ENCODE measurements around the gene VAMP3. TPM values are rescaled to one million over a fixed set of nuclear protein-coding genes. Genes with fewer than 3 reads are reported as not detected.

Gene VAMP3
- 61.3 TPM for polyA plus RNA-seq (2013, experiment 1 of 4)
- 63.7 TPM for polyA plus RNA-seq (2013, experiment 2 of 4)
- polyA plus RNA-seq (2013, experiment 3 of 4): 57.1 TPM
- polyA plus RNA-seq (2013, experiment 4 of 4): 62.7 TPM

GRCh38 chr1:7770997-7771822 lies at the start of gene VAMP3:
TSS of gene VAMP3 (plus strand) at chr1:7771296. CDS start at chr1:7771384, 88 bp downstream.
- Histone ChIP-seq H3K4me1 (ENCODE audit: control insufficient read depth, insufficient read depth, low read length) (peaks cover 10% of the 10 kb centered on the region), H3K27me3 (ENCODE audit: control insufficient read depth, insufficient read depth, low read length, poor library complexity, severe bottlenecking) (no peaks in the 10 kb centered on the region), H3K36me3 (ENCODE audit: control insufficient read depth, insufficient read depth, low read length) (no peaks in the 10 kb centered on the region), H3K27ac (ENCODE audit: insufficient read depth, low read depth, low read length, poor library complexity, severe bottlenecking) (peak within 1 kb of the TSS; percentile 81), H3K4me3 (ENCODE audit: insufficient read depth, low read depth, low read length) (peak within 1 kb of the TSS; percentile 89), H3K9me3 (ENCODE audit: control insufficient read depth, low read length) (no peaks in the 10 kb centered on the region)
- 0 to 1% methylated on average over 97 of the region's 97 CpGs for WGBS, 2 experiments

- 84 to 93% methylated on average over 4 of the region's 5 CpGs for WGBS, 2 experiments
- no peak overlapping the region for H3K27ac ChIP-seq (ENCODE audit: insufficient read depth, low read depth, low read length, poor library complexity, severe bottlenecking)
- no peaks in the 10 kb centered on the region for H3K27me3 ChIP-seq (ENCODE audit: control insufficient read depth, insufficient read depth, low read length, poor library complexity, severe bottlenecking)
Observed at GRCh38 chr1:7721940-7722669, 49.0 kb upstream of the VAMP3 start.

GRCh38 chr1:7722670-7723012 lies 48.5 kb upstream of the VAMP3 start:
- H3K4me1 ChIP-seq (ENCODE audit: control insufficient read depth, insufficient read depth, low read length): no peaks in the 10 kb centered on the region
- 88 to 94% methylated on average over 2 of the region's 2 CpGs for WGBS, 2 experiments
- no peaks in the 10 kb centered on the region for H3K36me3 ChIP-seq (ENCODE audit: control insufficient read depth, insufficient read depth, low read length)
- H3K4me3 ChIP-seq (ENCODE audit: insufficient read depth, low read depth, low read length): no peak overlapping the region
- no peaks in the 10 kb centered on the region for H3K9me3 ChIP-seq (ENCODE audit: control insufficient read depth, low read length)
- H3K27ac ChIP-seq (ENCODE audit: insufficient read depth, low read depth, low read length, poor library complexity, severe bottlenecking): no peak overlapping the region
- H3K27me3 ChIP-seq (ENCODE audit: control insufficient read depth, insufficient read depth, low read length, poor library complexity, severe bottlenecking): no peaks in the 10 kb centered on the region

More at GRCh38 chr1:7721940-7722669, 49.0 kb upstream of the VAMP3 start:
- no peaks in the 10 kb centered on the region for H3K36me3 ChIP-seq (ENCODE audit: control insufficient read depth, insufficient read depth, low read length)
- H3K9me3 ChIP-seq (ENCODE audit: control insufficient read depth, low read length): no peaks in the 10 kb centered on the region
- no peak overlapping the region for H3K4me3 ChIP-seq (ENCODE audit: insufficient read depth, low read depth, low read length)
- H3K4me1 ChIP-seq (ENCODE audit: control insufficient read depth, insufficient read depth, low read length): no peaks in the 10 kb centered on the region

GRCh38 chr1:7726623-7727022 lies 44.5 kb upstream of the VAMP3 start:
- H3K27ac ChIP-seq (ENCODE audit: insufficient read depth, low read depth, low read length, poor library complexity, severe bottlenecking): no peak overlapping the region
- whole genome bisulfite sequencing, 2 experiments: 95 to 97% methylated on average over 7 of the region's 7 CpGs

GRCh38 chr1:7727809-7728471 lies 43.2 kb upstream of the VAMP3 start:
- peak overlapping the region; percentile 1 for H3K27ac ChIP-seq (ENCODE audit: insufficient read depth, low read depth, low read length, poor library complexity, severe bottlenecking)
- 71 to 79% methylated on average over 14 of the region's 14 CpGs for WGBS, 2 experiments

More at GRCh38 chr1:7726623-7727022, 44.5 kb upstream of the VAMP3 start:
- Histone ChIP-seq H3K27me3 (ENCODE audit: control insufficient read depth, insufficient read depth, low read length, poor library complexity, severe bottlenecking) (no peaks in the 10 kb centered on the region), H3K36me3 (ENCODE audit: control insufficient read depth, insufficient read depth, low read length) (no peaks in the 10 kb centered on the region), H3K9me3 (ENCODE audit: control insufficient read depth, low read length) (no peaks in the 10 kb centered on the region), H3K4me1 (ENCODE audit: control insufficient read depth, insufficient read depth, low read length) (peaks cover 8% of the 10 kb centered on the region), H3K4me3 (ENCODE audit: insufficient read depth, low read depth, low read length) (no peak overlapping the region)

GRCh38 chr1:7729761-7730160 lies 41.3 kb upstream of the VAMP3 start:
- Histone ChIP-seq H3K36me3 (ENCODE audit: control insufficient read depth, insufficient read depth, low read length) (peaks cover 3% of the 10 kb centered on the region), H3K27ac (ENCODE audit: insufficient read depth, low read depth, low read length, poor library complexity, severe bottlenecking) (no peak overlapping the region), H3K4me1 (ENCODE audit: control insufficient read depth, insufficient read depth, low read length) (peaks cover 8% of the 10 kb centered on the region), H3K4me3 (ENCODE audit: insufficient read depth, low read depth, low read length) (no peak overlapping the region), H3K9me3 (ENCODE audit: control insufficient read depth, low read length) (no peaks in the 10 kb centered on the region), H3K27me3 (ENCODE audit: control insufficient read depth, insufficient read depth, low read length, poor library complexity, severe bottlenecking) (no peaks in the 10 kb centered on the region)
- WGBS, 2 experiments: 98 to 99% methylated on average over 5 of the region's 5 CpGs

More at GRCh38 chr1:7727809-7728471, 43.2 kb upstream of the VAMP3 start:
- no peak overlapping the region for H3K4me3 ChIP-seq (ENCODE audit: insufficient read depth, low read depth, low read length)
- H3K4me1 ChIP-seq (ENCODE audit: control insufficient read depth, insufficient read depth, low read length): peaks cover 8% of the 10 kb centered on the region
- no peaks in the 10 kb centered on the region for H3K36me3 ChIP-seq (ENCODE audit: control insufficient read depth, insufficient read depth, low read length)
- no peaks in the 10 kb centered on the region for H3K27me3 ChIP-seq (ENCODE audit: control insufficient read depth, insufficient read depth, low read length, poor library complexity, severe bottlenecking)
- H3K9me3 ChIP-seq (ENCODE audit: control insufficient read depth, low read length): no peaks in the 10 kb centered on the region

- WGBS, 2 experiments: 91 to 93% methylated on average over 19 of the region's 19 CpGs
- no peak overlapping the region for H3K27ac ChIP-seq (ENCODE audit: insufficient read depth, low read depth, low read length, poor library complexity, severe bottlenecking)
- no peaks in the 10 kb centered on the region for H3K9me3 ChIP-seq (ENCODE audit: control insufficient read depth, low read length)
- H3K4me3 ChIP-seq (ENCODE audit: insufficient read depth, low read depth, low read length): no peak overlapping the region
- H3K27me3 ChIP-seq (ENCODE audit: control insufficient read depth, insufficient read depth, low read length, poor library complexity, severe bottlenecking): no peaks in the 10 kb centered on the region
- peaks cover 8% of the 10 kb centered on the region for H3K4me1 ChIP-seq (ENCODE audit: control insufficient read depth, insufficient read depth, low read length)
- H3K36me3 ChIP-seq (ENCODE audit: control insufficient read depth, insufficient read depth, low read length): peaks cover 3% of the 10 kb centered on the region
Observed at GRCh38 chr1:7732331-7732730, 38.8 kb upstream of the VAMP3 start.

GRCh38 chr1:7733276-7733675 lies 37.8 kb upstream of the VAMP3 start:
- no peaks in the 10 kb centered on the region for H3K9me3 ChIP-seq (ENCODE audit: control insufficient read depth, low read length)
- H3K4me1 ChIP-seq (ENCODE audit: control insufficient read depth, insufficient read depth, low read length): peaks cover 2% of the 10 kb centered on the region
- no peak overlapping the region for H3K27ac ChIP-seq (ENCODE audit: insufficient read depth, low read depth, low read length, poor library complexity, severe bottlenecking)
- no peaks in the 10 kb centered on the region for H3K27me3 ChIP-seq (ENCODE audit: control insufficient read depth, insufficient read depth, low read length, poor library complexity, severe bottlenecking)
- H3K4me3 ChIP-seq (ENCODE audit: insufficient read depth, low read depth, low read length): no peak overlapping the region
- peaks cover 8% of the 10 kb centered on the region for H3K36me3 ChIP-seq (ENCODE audit: control insufficient read depth, insufficient read depth, low read length)
- WGBS, 2 experiments: 80% methylated on average over 1 of the region's 2 CpGs; no CpG with 5 or more reads in 1 of the 2 experiments

- H3K4me3 ChIP-seq (ENCODE audit: insufficient read depth, low read depth, low read length): no peak overlapping the region
- H3K9me3 ChIP-seq (ENCODE audit: control insufficient read depth, low read length): no peaks in the 10 kb centered on the region
- 94 to 97% methylated on average over 6 of the region's 6 CpGs for WGBS, 2 experiments
- no peak overlapping the region for H3K27ac ChIP-seq (ENCODE audit: insufficient read depth, low read depth, low read length, poor library complexity, severe bottlenecking)
- no peaks in the 10 kb centered on the region for H3K4me1 ChIP-seq (ENCODE audit: control insufficient read depth, insufficient read depth, low read length)
- H3K36me3 ChIP-seq (ENCODE audit: control insufficient read depth, insufficient read depth, low read length): peaks cover 17% of the 10 kb centered on the region
- no peaks in the 10 kb centered on the region for H3K27me3 ChIP-seq (ENCODE audit: control insufficient read depth, insufficient read depth, low read length, poor library complexity, severe bottlenecking)
Observed at GRCh38 chr1:7738044-7738443, 33.1 kb upstream of the VAMP3 start.

GRCh38 chr1:7743346-7743745 lies 27.8 kb upstream of the VAMP3 start:
- Histone ChIP-seq H3K27me3 (ENCODE audit: control insufficient read depth, insufficient read depth, low read length, poor library complexity, severe bottlenecking) (no peaks in the 10 kb centered on the region), H3K4me3 (ENCODE audit: insufficient read depth, low read depth, low read length) (no peak overlapping the region), H3K36me3 (ENCODE audit: control insufficient read depth, insufficient read depth, low read length) (peaks cover 8% of the 10 kb centered on the region), H3K9me3 (ENCODE audit: control insufficient read depth, low read length) (no peaks in the 10 kb centered on the region), H3K27ac (ENCODE audit: insufficient read depth, low read depth, low read length, poor library complexity, severe bottlenecking) (no peak overlapping the region), H3K4me1 (ENCODE audit: control insufficient read depth, insufficient read depth, low read length) (no peaks in the 10 kb centered on the region)
- WGBS, 2 experiments: 94 to 97% methylated on average over 6 of the region's 6 CpGs
